HUES64 (cell line): ENCODE measurements around the gene GPR61.

Experiments used
- H3K27ac ChIP-seq: 2 replicates; pipeline ENCODE4 v1.7.0; 2013; ENCODE audit warnings: low read depth, low read length, inconsistent platforms
- H3K27me3 ChIP-seq: 2 replicates; pipeline ENCODE4 v1.6.1; 2013; ENCODE audit warnings: mild to moderate bottlenecking, low read length; ENCODE audit not compliant: insufficient read depth
- H3K36me3 ChIP-seq: 2 replicates; pipeline ENCODE4 v1.6.1; 2013; ENCODE audit warnings: mild to moderate bottlenecking, low read length; ENCODE audit not compliant: insufficient read depth
- H3K4me1 ChIP-seq: 2 replicates; pipeline ENCODE4 v1.6.1; 2013; ENCODE audit warnings: mild to moderate bottlenecking, low read length, moderate library complexity; ENCODE audit not compliant: insufficient read depth
- H3K4me3 ChIP-seq: 2 replicates; pipeline ENCODE4 v1.5.1; 2013; ENCODE audit warnings: mild to moderate bottlenecking, low read length, moderate library complexity
- H3K9ac ChIP-seq: 2 replicates; pipeline ENCODE4 v1.6.1; 2013; ENCODE audit warnings: mild to moderate bottlenecking, low read depth, low read length
- H3K9me3 ChIP-seq: 2 replicates; pipeline ENCODE4 v1.6.1; 2013; ENCODE audit warnings: low read depth, low read length; ENCODE audit not compliant: insufficient read depth
- WGBS: fragments of 150-250, 120-280 bp; methylation state at CpG from one replicate; pipeline ENCODE4 v1.1.7; 2013; ENCODE audit warnings: missing lambda C conversion rate; 5-methylcytosine and 5-hydroxymethylcytosine counted together

The GPR61 gene

DNA sequence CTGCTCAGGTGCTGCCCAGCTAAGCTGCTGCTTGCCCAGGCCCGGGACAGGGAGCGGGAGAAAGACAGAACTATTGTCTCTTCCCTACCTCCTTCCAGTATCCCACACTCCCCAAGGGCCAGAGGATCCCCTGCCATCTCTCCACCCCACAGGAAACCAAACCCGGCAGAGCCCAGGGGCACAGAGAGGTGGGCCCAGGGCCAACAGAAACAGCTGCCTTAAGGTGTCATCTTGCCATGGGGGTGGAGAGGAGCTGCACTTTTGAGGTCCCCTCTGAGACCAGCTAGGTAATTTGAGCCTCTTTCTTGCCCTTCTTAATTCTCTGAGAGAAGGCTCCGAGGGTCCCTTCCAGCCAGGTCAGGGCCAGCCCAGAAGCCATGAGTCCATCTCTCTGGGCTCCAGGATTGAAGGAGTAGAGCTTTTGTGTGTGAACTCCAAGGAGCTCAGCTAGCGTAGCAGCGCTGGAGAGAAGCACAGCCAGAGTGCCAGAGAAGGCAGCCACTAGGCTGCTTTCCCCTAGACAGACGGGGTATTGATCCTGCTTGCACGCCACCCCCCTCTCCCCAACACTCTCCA, 9.7 kb upstream of the GPR61 start:
- Histone ChIP-seq H3K9ac (no peak overlapping the region), H3K4me3 (no peak overlapping the region), H3K27me3 (no peaks in the 10 kb centered on the region), H3K36me3 (no peaks in the 10 kb centered on the region), H3K4me1 (peaks cover 9% of the 10 kb centered on the region; the same call in 1 of the 2 replicates), H3K9me3 (no peaks in the 10 kb centered on the region), H3K27ac (no peak overlapping the region)
- 83% methylated on average over 8 of the region's 8 CpGs for WGBS

DNA sequence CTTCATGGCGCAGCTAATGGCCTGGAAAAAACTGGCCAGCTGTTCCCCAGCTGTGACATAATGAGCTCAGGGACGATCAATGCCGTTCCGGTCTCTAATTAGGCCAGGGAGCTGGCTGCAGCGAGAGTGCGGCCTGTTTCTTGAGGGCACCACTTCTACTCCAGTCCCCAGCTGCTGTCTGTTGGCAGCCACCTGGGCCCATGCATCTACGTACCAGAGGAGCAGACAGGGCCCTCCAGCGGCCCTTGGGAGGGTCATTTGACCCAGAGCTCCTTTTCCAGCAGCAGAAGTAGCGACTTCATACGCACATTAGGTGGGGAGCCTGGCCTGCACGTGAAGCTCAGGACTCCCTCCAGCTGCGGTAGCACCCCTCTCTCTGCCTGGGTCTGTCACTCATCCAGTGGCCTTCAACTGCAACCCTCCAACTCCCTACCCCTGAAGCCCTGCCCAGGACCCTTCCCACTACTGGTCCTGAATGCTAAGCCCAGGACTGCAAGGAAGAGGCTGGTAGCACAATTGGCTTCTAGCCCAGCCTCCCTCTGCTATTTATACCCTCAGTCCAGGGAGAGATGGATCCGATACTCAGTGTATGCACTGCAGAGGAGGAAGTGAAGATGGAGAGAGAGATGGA, 9.1 kb upstream of the GPR61 start:
- no peaks in the 10 kb centered on the region for H3K36me3 ChIP-seq
- H3K4me3 ChIP-seq: no peak overlapping the region
- H3K27ac ChIP-seq: no peak overlapping the region
- H3K9me3 ChIP-seq: no peaks in the 10 kb centered on the region
- 88% methylated on average over 13 of the region's 13 CpGs for WGBS
- no peak overlapping the region for H3K9ac ChIP-seq
- H3K4me1 ChIP-seq: peaks cover 9% of the 10 kb centered on the region; the same call in 1 of the 2 replicates
- H3K27me3 ChIP-seq: no peaks in the 10 kb centered on the region

DNA sequence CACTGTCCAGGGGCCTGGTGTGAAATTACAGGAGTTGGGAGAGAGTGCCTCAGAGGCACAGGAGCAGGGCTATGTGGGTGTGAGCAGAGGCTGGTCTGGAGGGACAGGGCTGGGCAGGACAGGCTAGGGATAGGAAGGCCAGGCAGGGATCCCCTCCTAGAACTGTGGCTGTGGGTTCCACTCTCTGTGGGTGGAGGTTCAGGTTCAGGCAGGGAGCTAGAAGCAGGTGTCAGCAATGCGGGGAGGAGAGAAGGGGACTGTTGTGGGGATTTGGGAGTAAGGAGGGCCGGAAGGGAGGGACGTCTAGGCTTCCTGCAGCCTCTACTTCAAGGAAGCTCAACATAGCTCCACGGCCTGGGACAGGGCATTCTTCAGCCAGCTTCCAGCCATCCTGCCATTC, 8.3 kb upstream of the GPR61 start:
- WGBS: 90% methylated on average over 4 of the region's 4 CpGs

DNA sequence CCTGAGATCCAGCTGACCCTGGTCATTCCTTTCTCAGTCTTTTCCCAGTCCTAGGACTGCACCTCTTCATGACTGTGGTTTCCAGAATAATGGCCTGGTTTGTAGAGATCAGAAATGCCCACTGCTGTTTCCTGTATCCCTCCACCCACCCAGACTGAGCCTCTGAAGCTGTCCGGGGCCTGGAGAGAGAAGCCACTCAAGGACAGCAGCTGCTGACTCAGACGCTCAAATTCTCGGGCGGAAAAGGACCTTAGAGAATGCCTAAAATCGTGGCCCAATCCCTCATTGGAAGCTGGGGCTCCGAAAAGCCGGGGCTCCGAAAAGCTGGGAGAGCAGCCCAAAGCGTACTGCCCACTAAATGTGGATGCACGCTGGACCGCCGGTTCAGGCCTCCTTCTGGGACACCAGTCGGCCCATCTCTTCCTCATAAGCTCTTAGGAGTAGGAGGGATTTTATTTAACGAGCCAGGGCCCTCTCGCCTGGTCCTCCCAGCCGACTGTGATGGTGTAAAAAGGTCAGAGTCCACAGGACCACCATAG, 7.8 kb upstream of the GPR61 start:
- H3K4me1 ChIP-seq: peaks cover 9% of the 10 kb centered on the region; the same call in 1 of the 2 replicates
- no peak overlapping the region for H3K9ac ChIP-seq
- no peaks in the 10 kb centered on the region for H3K27me3 ChIP-seq
- H3K4me3 ChIP-seq: no peak overlapping the region
- 67% methylated on average over 16 of the region's 16 CpGs for WGBS
- H3K9me3 ChIP-seq: no peaks in the 10 kb centered on the region
- no peak overlapping the region for H3K27ac ChIP-seq
- H3K36me3 ChIP-seq: no peaks in the 10 kb centered on the region

More for the DNA sequence above, 8.3 kb upstream of the GPR61 start:
- no peak overlapping the region for H3K4me3 ChIP-seq
- H3K27ac ChIP-seq: no peak overlapping the region
- no peaks in the 10 kb centered on the region for H3K27me3 ChIP-seq
- peaks cover 9% of the 10 kb centered on the region; the same call in 1 of the 2 replicates for H3K4me1 ChIP-seq
- H3K36me3 ChIP-seq: no peaks in the 10 kb centered on the region
- H3K9ac ChIP-seq: no peak overlapping the region
- no peaks in the 10 kb centered on the region for H3K9me3 ChIP-seq

DNA sequence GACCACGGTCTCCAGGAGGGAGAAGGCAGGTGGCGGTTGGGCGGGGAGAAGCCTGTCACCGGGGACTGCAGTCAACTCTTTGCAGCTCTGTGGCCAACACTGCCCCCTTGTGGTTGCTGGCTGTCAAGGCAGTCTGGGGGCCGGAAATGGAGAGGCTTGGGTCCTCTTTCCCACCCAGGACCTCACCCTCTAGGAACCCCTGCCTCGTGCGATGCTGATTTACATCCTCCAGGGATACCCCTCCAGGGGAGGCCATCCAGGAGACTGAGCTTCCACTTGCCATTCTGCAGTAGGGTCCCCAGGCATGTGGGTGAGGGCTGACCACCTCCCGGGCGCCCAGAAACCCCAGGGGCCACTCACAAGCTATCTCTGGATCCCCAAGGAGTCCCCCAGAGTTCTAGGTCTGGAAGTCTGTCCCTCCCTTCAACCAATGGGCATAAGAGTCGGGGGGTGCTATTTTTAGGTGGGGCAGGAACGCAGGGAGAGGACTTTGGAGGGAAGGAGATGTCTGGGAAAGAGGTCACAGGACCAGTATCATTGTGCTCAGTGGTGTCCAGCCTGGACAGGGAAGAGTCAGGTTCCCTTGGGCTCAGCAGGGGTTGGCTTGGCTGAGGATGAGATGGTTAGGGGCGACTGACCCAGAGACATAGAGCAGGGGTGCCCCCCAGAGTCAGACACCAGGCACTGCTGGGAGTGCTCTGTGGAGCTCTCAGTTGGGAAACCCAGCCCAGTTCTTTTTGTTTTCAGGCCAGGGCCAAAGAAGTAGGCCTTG, 7.1 kb upstream of the GPR61 start:
- H3K9ac ChIP-seq: no peak overlapping the region
- H3K36me3 ChIP-seq: no peaks in the 10 kb centered on the region
- WGBS: 21% methylated on average over 12 of the region's 12 CpGs
- no peak overlapping the region for H3K27ac ChIP-seq
- no peaks in the 10 kb centered on the region for H3K27me3 ChIP-seq
- H3K4me1 ChIP-seq: peaks cover 9% of the 10 kb centered on the region; the same call in 1 of the 2 replicates
- no peaks in the 10 kb centered on the region for H3K9me3 ChIP-seq
- H3K4me3 ChIP-seq: peak overlapping the region; percentile 24; the same call in 1 of the 2 replicates

DNA sequence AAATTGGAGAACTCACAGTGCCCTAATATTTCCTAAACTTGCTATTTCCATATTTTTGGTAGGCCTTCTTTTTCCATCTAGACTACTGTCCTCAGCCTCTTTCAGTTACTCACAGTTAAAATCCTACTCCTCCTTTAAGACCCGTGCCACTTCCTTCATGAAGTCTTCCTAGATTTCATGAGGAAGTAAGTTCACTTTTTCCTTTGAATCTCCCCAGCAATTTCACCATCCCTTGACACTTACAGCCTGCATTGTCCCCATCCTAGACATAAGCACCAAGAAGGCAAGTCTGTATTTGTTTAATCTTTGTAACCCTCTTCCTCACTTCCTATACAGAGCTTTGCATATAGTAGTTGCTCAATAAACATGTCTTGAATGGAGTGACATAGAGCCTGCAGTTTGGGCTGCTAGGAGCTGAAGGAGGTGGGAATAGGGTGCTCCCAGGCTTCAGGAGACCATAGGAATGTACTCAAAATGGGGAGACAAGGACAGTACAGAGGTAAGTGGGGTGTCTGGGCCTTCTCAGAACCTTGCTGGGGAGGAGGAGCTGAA, 5.3 kb upstream of the GPR61 start:
- Histone ChIP-seq H3K27me3 (no peaks in the 10 kb centered on the region), H3K27ac (no peak overlapping the region), H3K4me3 (no peak overlapping the region), H3K36me3 (no peaks in the 10 kb centered on the region), H3K4me1 (peaks cover 9% of the 10 kb centered on the region; the same call in 1 of the 2 replicates), H3K9ac (no peak overlapping the region), H3K9me3 (no peaks in the 10 kb centered on the region)
- 81% methylated on average over 1 of the region's 1 CpG for WGBS

DNA sequence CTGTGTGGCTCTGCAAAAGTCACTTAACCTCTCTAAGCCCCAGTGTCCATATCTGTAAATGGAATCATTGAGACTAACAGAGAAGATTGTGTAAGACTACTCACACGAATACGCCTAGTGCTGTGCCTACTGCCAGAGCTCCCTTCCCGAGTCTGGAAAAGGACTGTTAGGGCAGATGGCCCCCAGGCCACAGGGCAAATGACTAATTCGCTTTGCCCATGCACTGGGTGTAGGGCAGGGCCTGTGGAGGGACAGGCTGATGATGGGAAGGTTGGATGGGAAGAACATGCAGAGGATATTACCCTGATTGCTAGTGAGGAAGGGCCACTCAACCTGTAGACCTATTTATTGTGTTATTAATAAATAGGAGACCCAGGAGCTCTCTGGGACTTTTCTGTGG, 4.2 kb upstream of the GPR61 start:
- H3K4me1 ChIP-seq: peaks cover 4% of the 10 kb centered on the region; the same call in 1 of the 2 replicates
- no peak overlapping the region for H3K9ac ChIP-seq
- 83% methylated on average over 4 of the region's 4 CpGs for WGBS
- H3K36me3 ChIP-seq: no peaks in the 10 kb centered on the region
- H3K9me3 ChIP-seq: no peaks in the 10 kb centered on the region
- H3K27me3 ChIP-seq: no peaks in the 10 kb centered on the region
- no peak overlapping the region for H3K4me3 ChIP-seq
- H3K27ac ChIP-seq: no peak overlapping the region

DNA sequence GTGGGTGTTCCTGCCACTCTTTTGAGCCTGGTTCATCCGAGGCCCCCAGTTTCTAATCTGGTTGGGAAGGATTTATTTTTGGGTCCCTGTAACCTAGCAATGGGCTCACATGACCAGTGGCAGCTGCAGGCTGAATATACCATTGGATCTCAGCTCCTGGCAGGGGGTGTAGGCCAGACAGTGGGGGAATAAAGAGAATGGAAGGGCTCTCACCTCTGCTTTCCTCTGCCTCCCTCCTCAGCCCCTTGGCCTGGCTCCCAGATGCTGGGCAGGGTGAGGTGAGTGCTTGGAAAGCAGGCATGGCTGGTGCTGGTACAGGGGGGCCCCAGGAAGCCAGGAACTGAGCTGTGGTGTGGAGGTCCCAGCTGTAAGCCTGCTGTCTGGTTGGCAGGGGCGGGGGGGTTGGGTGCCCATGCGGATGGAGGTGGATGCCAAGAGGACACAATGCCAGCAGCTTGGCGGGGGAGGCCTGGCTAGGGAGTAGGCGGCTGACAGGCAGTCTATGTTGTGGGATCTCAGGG, 3.6 kb upstream of the GPR61 start:
- Histone ChIP-seq H3K9me3 (no peaks in the 10 kb centered on the region), H3K36me3 (no peaks in the 10 kb centered on the region), H3K27me3 (no peaks in the 10 kb centered on the region), H3K27ac (no peak overlapping the region), H3K9ac (no peak overlapping the region), H3K4me1 (peaks cover 4% of the 10 kb centered on the region; the same call in 1 of the 2 replicates), H3K4me3 (no peak overlapping the region)
- WGBS: 90% methylated on average over 5 of the region's 5 CpGs

DNA sequence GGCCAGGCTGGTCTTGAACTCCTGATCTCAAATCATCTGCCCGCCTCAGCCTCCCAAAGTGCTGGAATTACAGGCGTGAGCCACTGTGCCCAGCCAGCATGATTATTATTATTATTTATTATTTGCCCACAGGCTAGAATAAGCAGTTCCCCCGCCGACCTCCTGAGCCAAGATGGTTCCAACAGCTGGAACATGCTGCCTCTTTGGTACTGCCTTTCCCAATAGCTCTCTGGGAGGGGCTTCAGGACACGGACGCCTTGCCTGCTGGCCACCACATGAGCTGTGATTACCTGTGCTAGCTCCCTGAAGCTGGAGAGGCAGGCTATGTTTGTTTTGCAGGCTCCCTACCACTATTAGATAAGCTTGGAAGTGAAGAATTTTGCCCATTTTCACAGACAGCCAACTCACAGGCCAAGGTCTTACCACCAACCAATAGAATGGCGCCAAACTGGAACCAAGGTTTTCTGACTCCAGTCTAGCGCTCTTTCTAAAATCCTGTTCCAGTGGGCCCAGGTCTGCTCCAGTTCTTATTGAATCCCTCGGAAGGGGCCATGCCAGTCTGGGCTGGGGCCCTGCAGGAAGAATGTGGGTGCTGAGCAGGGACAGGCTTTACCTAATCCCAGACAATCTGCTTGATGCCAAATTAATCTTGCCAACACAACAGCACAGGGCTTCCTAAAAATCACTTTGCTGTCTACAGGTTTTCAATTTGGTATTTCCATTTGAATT, 2.1 kb upstream of the GPR61 start:
- H3K36me3 ChIP-seq: no peaks in the 10 kb centered on the region
- no peak overlapping the region for H3K27ac ChIP-seq
- H3K27me3 ChIP-seq: no peaks in the 10 kb centered on the region
- H3K4me1 ChIP-seq: peaks cover 2% of the 10 kb centered on the region; the same call in 1 of the 2 replicates
- 88% methylated on average over 9 of the region's 9 CpGs for WGBS
- H3K9ac ChIP-seq: no peak overlapping the region
- no peaks in the 10 kb centered on the region for H3K9me3 ChIP-seq
- H3K4me3 ChIP-seq: no peak overlapping the region

DNA sequence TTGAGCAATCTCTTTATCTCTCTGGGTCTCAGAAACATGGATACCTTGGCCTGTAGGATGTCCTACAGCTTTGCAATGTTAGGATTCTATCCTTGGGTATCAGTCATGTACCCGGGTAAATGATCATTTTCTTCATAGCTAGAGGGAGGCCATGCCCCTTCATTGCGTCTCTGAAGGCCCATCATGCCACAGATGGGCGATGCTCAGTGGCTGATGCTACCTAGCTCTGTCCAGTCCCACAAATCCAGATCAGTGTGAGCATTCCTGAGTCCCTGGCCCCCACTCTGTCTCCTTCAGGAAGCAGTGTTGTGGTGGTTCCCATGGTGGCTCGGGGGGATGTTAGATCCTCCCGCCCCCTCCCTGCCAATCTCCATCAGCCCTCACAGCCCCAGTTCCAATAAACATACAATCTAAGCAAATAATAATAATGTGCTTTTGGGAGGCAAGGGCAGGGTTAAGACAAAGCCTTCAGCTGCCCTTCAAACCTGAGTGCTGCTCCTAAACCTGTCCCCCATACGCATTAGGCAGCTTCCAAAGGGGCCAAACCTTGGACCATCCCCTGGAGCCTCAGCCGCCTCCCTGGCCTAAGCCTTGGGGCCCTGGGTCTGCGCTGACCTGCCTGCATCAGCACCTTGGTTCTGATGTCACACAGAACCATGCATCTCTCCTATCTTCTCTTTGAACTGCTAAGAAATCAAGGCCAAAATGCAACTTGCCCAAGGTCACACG, 681 bp upstream of the GPR61 start:
- 91% methylated on average over 8 of the region's 9 CpGs for WGBS
- H3K9me3 ChIP-seq: no peaks in the 10 kb centered on the region
- H3K27me3 ChIP-seq: no peaks in the 10 kb centered on the region
- no peak overlapping the region for H3K27ac ChIP-seq
- no peaks in the 10 kb centered on the region for H3K4me1 ChIP-seq
- no peak overlapping the region for H3K4me3 ChIP-seq
- no peaks in the 10 kb centered on the region for H3K36me3 ChIP-seq
- no peak overlapping the region for H3K9ac ChIP-seq
